ENCODE results near the gene WDHD1. TPM values are rescaled to one million over a fixed set of nuclear protein-coding genes. Genes with fewer than 3 reads are reported as not detected.
"Not testable (repeated sequence)": the region's sequence is repeated elsewhere in the genome, so short reads cannot be mapped to it uniquely, and the experiment has no call there.

The WDHD1 gene
- total and polyA plus RNA-seq, 5 donors from 2014 or later, result 1.7 to 4.7 (median 3.1) TPM

GRCh38 chr14:55043528-55043927, 16.6 kb upstream of the WDHD1 start:
- no peak overlapping the region for H3K4me3 ChIP-seq (ENCODE audit: low read depth, low read length)
- H3K27ac Mint-ChIP-seq, result peak overlapping the region in 1 of 3 donors; percentile 15
- ATAC-seq (ENCODE audit: low read depth in 2 of 2) (no peak), DNase-seq (no peak)
- peaks cover 21% of the 10 kb centered on the region for H3K36me3 Mint-ChIP-seq
- H3K27me3 ChIP-seq (ENCODE audit: control insufficient read depth, insufficient read depth, low read length), result no peaks in the 10 kb centered on the region
- no peaks in the 10 kb centered on the region for H3K27me3 Mint-ChIP-seq
- H3K4me3 Mint-ChIP-seq, result no peak overlapping the region
- peaks cover 11% of the 10 kb centered on the region for H3K36me3 ChIP-seq (ENCODE audit: control insufficient read depth, insufficient read depth, low read length)
- H3K27ac ChIP-seq (ENCODE audit: insufficient read depth, low read length, poor library complexity, severe bottlenecking), result no peak overlapping the region
- peaks cover 0 to 8% (median 4%) of the 10 kb centered on the region in 4 donors for H3K4me1 Mint-ChIP-seq
- H3K4me1 ChIP-seq (ENCODE audit: control insufficient read depth, insufficient read depth, low read length, poor library complexity, severe bottlenecking), result no peaks in the 10 kb centered on the region
- H3K9me3 ChIP-seq (ENCODE audit: control insufficient read depth in 2 of 2, low read length in 2 of 2), result no peaks in the 10 kb centered on the region
- no peaks in the 10 kb centered on the region for H3K9me3 Mint-ChIP-seq

DNA sequence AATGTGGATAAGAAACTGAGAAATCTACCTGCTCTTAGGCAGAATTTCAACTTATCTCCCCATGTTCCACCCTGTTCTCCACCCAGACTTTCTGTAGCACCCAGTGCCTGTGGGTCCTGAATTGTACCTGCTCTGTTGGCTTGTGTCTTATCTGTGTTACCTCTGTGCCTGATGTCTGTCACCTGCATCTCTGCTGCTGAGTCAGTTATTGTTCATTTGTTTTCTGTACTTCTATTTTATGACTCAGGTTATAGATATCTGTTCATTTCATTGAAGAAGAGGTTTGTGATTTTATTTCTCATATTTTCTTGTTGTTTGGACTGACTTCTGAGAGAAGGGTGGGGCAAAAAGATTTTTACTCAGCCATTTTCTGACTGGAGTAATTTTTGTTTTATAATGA, 11.8 kb upstream of the WDHD1 start:
- Histone ChIP-seq H3K27me3 (ENCODE audit: control insufficient read depth, insufficient read depth, low read length) (no peaks in the 10 kb centered on the region), H3K9me3 (ENCODE audit: control insufficient read depth in 2 of 2, low read length in 2 of 2) (no peaks in the 10 kb centered on the region), H3K4me3 (ENCODE audit: low read depth, low read length) (no peak overlapping the region), H3K36me3 (ENCODE audit: control insufficient read depth, insufficient read depth, low read length) (peaks cover 25% of the 10 kb centered on the region), H3K27ac (ENCODE audit: insufficient read depth, low read length, poor library complexity, severe bottlenecking) (no peak overlapping the region), H3K4me1 (ENCODE audit: control insufficient read depth, insufficient read depth, low read length, poor library complexity, severe bottlenecking) (no peaks in the 10 kb centered on the region)
- H3K4me1 Mint-ChIP-seq, result peaks cover 0 to 12% (median 6%) of the 10 kb centered on the region in 4 donors
- H3K9me3 Mint-ChIP-seq, result peaks cover 0 to 2% (median 0%) of the 10 kb centered on the region in 7 donors
- peaks cover 39% of the 10 kb centered on the region for H3K36me3 Mint-ChIP-seq
- ATAC-seq (ENCODE audit: low read depth in 2 of 2) (no peak), DNase-seq (no peak)
- no peak overlapping the region for H3K4me3 Mint-ChIP-seq
- no peaks in the 10 kb centered on the region for H3K27me3 Mint-ChIP-seq
- H3K27ac Mint-ChIP-seq, result peak overlapping the region in 1 of 3 donors; percentile 47

- not testable (repeated sequence) for H3K27ac ChIP-seq (ENCODE audit: insufficient read depth, low read length, poor library complexity, severe bottlenecking); H3K27me3 ChIP-seq (ENCODE audit: control insufficient read depth, insufficient read depth, low read length); H3K9me3 ChIP-seq (ENCODE audit: control insufficient read depth in 2 of 2, low read length in 2 of 2); H3K9me3 Mint-ChIP-seq; H3K27me3 Mint-ChIP-seq; H3K4me3 Mint-ChIP-seq; H3K4me1 ChIP-seq (ENCODE audit: control insufficient read depth, insufficient read depth, low read length, poor library complexity, severe bottlenecking); H3K4me3 ChIP-seq (ENCODE audit: low read depth, low read length); DNase-seq; ATAC-seq (ENCODE audit: low read depth in 2 of 2)
- peaks cover 18% of the 10 kb centered on the region for H3K36me3 ChIP-seq (ENCODE audit: control insufficient read depth, insufficient read depth, low read length)
- Mint-ChIP-seq H3K4me1 (peaks cover 0 to 12% (median 6%) of the 10 kb centered on the region in 4 donors), H3K27ac (peak overlapping the region in 1 of 3 donors; percentile 47), H3K36me3 (peaks cover 32% of the 10 kb centered on the region)
Measured at GRCh38 chr14:55037995-55038394, 11.1 kb upstream of the WDHD1 start.

DNA sequence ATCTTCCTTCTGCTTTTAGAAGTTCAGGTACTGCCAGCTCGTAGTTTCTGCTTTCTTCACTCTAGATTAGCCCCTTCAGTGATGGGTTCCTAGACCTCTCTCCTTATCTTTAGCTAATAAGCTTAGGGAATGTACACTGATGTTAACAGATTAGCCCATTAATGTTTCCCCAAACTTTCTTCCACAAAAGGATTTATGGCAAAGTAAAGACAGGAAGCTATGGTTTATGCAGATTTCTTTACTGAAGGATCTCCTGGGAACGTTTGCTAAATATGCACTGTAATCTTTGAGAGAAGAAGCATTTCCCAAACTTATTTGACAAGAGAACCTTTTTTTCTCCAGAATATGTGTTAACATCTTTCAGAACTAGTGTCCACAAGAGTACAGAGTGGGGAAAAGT, 4.3 kb upstream of the WDHD1 start:
- H3K27me3 Mint-ChIP-seq, result no peaks in the 10 kb centered on the region
- H3K4me1 ChIP-seq (ENCODE audit: control insufficient read depth, insufficient read depth, low read length, poor library complexity, severe bottlenecking), result peaks cover 31% of the 10 kb centered on the region
- H3K27ac ChIP-seq (ENCODE audit: insufficient read depth, low read length, poor library complexity, severe bottlenecking), result peak overlapping the region; percentile 26
- peak overlapping the region in 1 of 3 donors; percentile 17 for H3K27ac Mint-ChIP-seq
- H3K4me3 ChIP-seq (ENCODE audit: low read depth, low read length), result no peak overlapping the region
- H3K4me1 Mint-ChIP-seq, result peaks cover 29 to 55% (median 43%) of the 10 kb centered on the region in 4 donors
- H3K4me3 Mint-ChIP-seq, result peak overlapping the region in 2 of 4 donors; percentile 17 to 86
- peaks cover 14% of the 10 kb centered on the region for H3K36me3 Mint-ChIP-seq
- no peaks in the 10 kb centered on the region for H3K9me3 ChIP-seq (ENCODE audit: control insufficient read depth in 2 of 2, low read length in 2 of 2)
- no peaks in the 10 kb centered on the region for H3K27me3 ChIP-seq (ENCODE audit: control insufficient read depth, insufficient read depth, low read length)
- peaks cover 0 to 2% (median 0%) of the 10 kb centered on the region in 7 donors for H3K9me3 Mint-ChIP-seq
- ATAC-seq (ENCODE audit: low read depth in 2 of 2) (no peak), DNase-seq (no peak)
- H3K36me3 ChIP-seq (ENCODE audit: control insufficient read depth, insufficient read depth, low read length), result peaks cover 14% of the 10 kb centered on the region

DNA sequence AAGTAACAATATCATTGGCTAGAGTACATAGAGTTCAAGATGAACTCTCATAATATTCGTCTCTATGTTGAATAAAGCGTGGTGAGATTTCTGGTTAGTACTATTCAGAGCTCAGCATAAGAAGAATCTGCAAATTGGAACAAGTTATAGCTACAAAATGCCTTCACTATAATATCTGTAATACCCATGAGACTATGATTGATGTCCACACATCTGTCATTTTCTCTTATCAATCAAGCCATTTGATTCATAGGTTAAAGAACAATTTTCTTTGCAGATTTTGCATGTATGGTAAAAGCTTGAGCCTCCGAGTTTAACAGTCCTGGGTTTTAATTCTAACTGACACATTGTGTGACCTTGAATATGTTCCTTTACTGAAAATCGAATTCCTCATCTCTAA, 1.6 kb upstream of the WDHD1 start:
- H3K4me3 Mint-ChIP-seq, result peak overlapping the region; percentile 89 to 99 (median 90)
- no peaks in the 10 kb centered on the region for H3K27me3 Mint-ChIP-seq
- H3K27ac Mint-ChIP-seq, result peak overlapping the region in 2 of 3 donors; percentile 88
- peaks cover 4% of the 10 kb centered on the region for H3K36me3 Mint-ChIP-seq
- H3K4me1 Mint-ChIP-seq, result peaks cover 39 to 64% (median 50%) of the 10 kb centered on the region in 4 donors
- Histone ChIP-seq H3K36me3 (ENCODE audit: control insufficient read depth, insufficient read depth, low read length) (peaks cover 4% of the 10 kb centered on the region), H3K4me1 (ENCODE audit: control insufficient read depth, insufficient read depth, low read length, poor library complexity, severe bottlenecking) (peaks cover 35% of the 10 kb centered on the region), H3K27ac (ENCODE audit: insufficient read depth, low read length, poor library complexity, severe bottlenecking) (no peak overlapping the region), H3K27me3 (ENCODE audit: control insufficient read depth, insufficient read depth, low read length) (no peaks in the 10 kb centered on the region), H3K9me3 (ENCODE audit: control insufficient read depth in 2 of 2, low read length in 2 of 2) (no peaks in the 10 kb centered on the region), H3K4me3 (ENCODE audit: low read depth, low read length) (peak overlapping the region; percentile 95)
- DNase-seq, result no peak
- ATAC-seq (ENCODE audit: low read depth in 2 of 2), result no peak
- peaks cover 0 to 2% (median 0%) of the 10 kb centered on the region in 7 donors for H3K9me3 Mint-ChIP-seq

- Mint-ChIP-seq H3K4me1 (peaks cover 39 to 64% (median 50%) of the 10 kb centered on the region in 4 donors), H3K9me3 (peaks cover 0 to 2% (median 0%) of the 10 kb centered on the region in 7 donors), H3K4me3 (peak overlapping the region; percentile 89 to 99 (median 90)), H3K27me3 (no peaks in the 10 kb centered on the region), H3K27ac (peak overlapping the region in 2 of 3 donors; percentile 88), H3K36me3 (peaks cover 4% of the 10 kb centered on the region)
- peaks cover 4% of the 10 kb centered on the region for H3K36me3 ChIP-seq (ENCODE audit: control insufficient read depth, insufficient read depth, low read length)
- H3K27me3 ChIP-seq (ENCODE audit: control insufficient read depth, insufficient read depth, low read length), result no peaks in the 10 kb centered on the region
- peak overlapping the region; percentile 95 for H3K4me3 ChIP-seq (ENCODE audit: low read depth, low read length)
- peaks cover 35% of the 10 kb centered on the region for H3K4me1 ChIP-seq (ENCODE audit: control insufficient read depth, insufficient read depth, low read length, poor library complexity, severe bottlenecking)
- DNase-seq (no peak), ATAC-seq (ENCODE audit: low read depth in 2 of 2) (no peak)
- peak overlapping the region; percentile 90 for H3K27ac ChIP-seq (ENCODE audit: insufficient read depth, low read length, poor library complexity, severe bottlenecking)
- no peaks in the 10 kb centered on the region for H3K9me3 ChIP-seq (ENCODE audit: control insufficient read depth in 2 of 2, low read length in 2 of 2)
Measured at GRCh38 chr14:55028066-55028465, 1.2 kb upstream of the WDHD1 start.

DNA sequence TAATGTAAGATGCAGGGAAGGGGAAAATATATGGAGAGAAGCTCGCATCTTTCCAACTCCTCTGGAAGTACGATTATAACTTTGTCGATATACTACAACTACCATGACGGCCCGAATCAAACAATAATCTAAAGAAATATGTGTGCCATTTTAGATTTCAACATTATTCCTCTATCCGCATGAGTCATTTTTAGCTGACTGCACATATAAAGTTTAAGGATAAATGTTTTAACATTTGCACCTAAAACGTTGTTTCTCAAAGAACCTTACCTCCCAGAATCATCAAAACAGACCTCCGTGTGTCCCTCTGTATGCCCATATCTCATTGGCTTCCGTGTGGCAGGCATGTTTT, 482 bp downstream of the WDHD1 start:
- H3K27me3 Mint-ChIP-seq, result no peaks in the 10 kb centered on the region
- no peak for DNase-seq
- H3K27me3 ChIP-seq (ENCODE audit: control insufficient read depth, insufficient read depth, low read length), result no peaks in the 10 kb centered on the region
- H3K9me3 Mint-ChIP-seq, result peaks cover 0 to 2% (median 0%) of the 10 kb centered on the region in 7 donors
- no peaks in the 10 kb centered on the region for H3K9me3 ChIP-seq (ENCODE audit: control insufficient read depth in 2 of 2, low read length in 2 of 2)
- peaks cover 38 to 58% (median 48%) of the 10 kb centered on the region in 4 donors for H3K4me1 Mint-ChIP-seq
- H3K27ac Mint-ChIP-seq, result peak overlapping the region; percentile 88
- peaks cover 2% of the 10 kb centered on the region for H3K36me3 Mint-ChIP-seq
- peak overlapping the region; percentile 89 to 99 (median 90) for H3K4me3 Mint-ChIP-seq
- H3K36me3 ChIP-seq (ENCODE audit: control insufficient read depth, insufficient read depth, low read length), result no peaks in the 10 kb centered on the region
- ATAC-seq (ENCODE audit: low read depth in 2 of 2), result no peak
- H3K4me3 ChIP-seq (ENCODE audit: low read depth, low read length), result peak overlapping the region; percentile 93
- H3K27ac ChIP-seq (ENCODE audit: insufficient read depth, low read length, poor library complexity, severe bottlenecking), result peak overlapping the region; percentile 90
- H3K4me1 ChIP-seq (ENCODE audit: control insufficient read depth, insufficient read depth, low read length, poor library complexity, severe bottlenecking), result peaks cover 35% of the 10 kb centered on the region

- peak overlapping the region in 2 of 3 donors; percentile 88 for H3K27ac Mint-ChIP-seq
- no peaks in the 10 kb centered on the region for H3K9me3 ChIP-seq (ENCODE audit: control insufficient read depth in 2 of 2, low read length in 2 of 2)
- H3K27me3 Mint-ChIP-seq, result no peaks in the 10 kb centered on the region
- H3K4me1 ChIP-seq (ENCODE audit: control insufficient read depth, insufficient read depth, low read length, poor library complexity, severe bottlenecking), result peaks cover 35% of the 10 kb centered on the region
- no peaks in the 10 kb centered on the region for H3K36me3 Mint-ChIP-seq
- DNase-seq (no peak), ATAC-seq (ENCODE audit: low read depth in 2 of 2) (no peak)
- H3K27ac ChIP-seq (ENCODE audit: insufficient read depth, low read length, poor library complexity, severe bottlenecking), result peak overlapping the region; percentile 90
- H3K27me3 ChIP-seq (ENCODE audit: control insufficient read depth, insufficient read depth, low read length), result no peaks in the 10 kb centered on the region
- peak overlapping the region; percentile 89 to 99 (median 90) for H3K4me3 Mint-ChIP-seq
- H3K4me1 Mint-ChIP-seq, result peaks cover 38 to 56% (median 48%) of the 10 kb centered on the region in 4 donors
- no peaks in the 10 kb centered on the region for H3K36me3 ChIP-seq (ENCODE audit: control insufficient read depth, insufficient read depth, low read length)
- H3K4me3 ChIP-seq (ENCODE audit: low read depth, low read length), result peak overlapping the region; percentile 93
- peaks cover 0 to 2% (median 0%) of the 10 kb centered on the region in 7 donors for H3K9me3 Mint-ChIP-seq
Measured at GRCh38 chr14:55025948-55026347, 951 bp downstream of the WDHD1 start.

All from CD4-positive, CD25-positive, alpha-beta regulatory T cell (primary cell).